ENCODE results near the gene MED12L.

GRCh38 chr3:151391720-151392119, 306.3 kb downstream of the MED12L start:
- no peak for TF ChIP-seq GATA3 (IDR thresholded peaks at IDR 0.05; ENCODE audit: low read depth, low read length)
- TF ChIP-seq GATA2 (IDR thresholded peaks at IDR 0.05; ENCODE audit: low read depth, low read length) = no peak
